ENCODE measurements around the gene BCR.
A peak's percentile ranks its signal among the peaks of the same experiment; 100 is the strongest.

BCR gene

DNA sequence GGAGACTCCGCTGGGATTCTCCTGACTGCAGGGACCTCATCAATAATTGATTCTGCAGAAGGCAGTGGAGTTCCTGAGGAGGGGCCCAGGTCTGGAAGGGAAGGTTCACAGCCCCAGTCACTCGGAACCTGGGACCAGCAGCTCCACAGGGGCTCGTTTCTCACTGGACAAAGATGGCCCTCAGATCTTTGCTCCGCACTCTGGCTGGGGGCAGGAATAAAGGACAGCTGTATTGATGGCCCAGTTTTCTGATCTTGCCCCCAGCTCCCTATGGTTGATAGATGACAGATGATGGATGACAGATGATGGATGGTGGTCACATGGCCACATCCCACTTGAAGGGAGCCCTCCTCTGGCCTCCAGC, 11.3 kb upstream of the BCR start:
- no peak for DNase-seq (ENCODE audit: low read depth, low spot score)
- in situ Hi-C loops (cut with HindIII; ENCODE audit: low sequenced_read_pairs), result no loop called here
- no peak for TF ChIP-seq CTCF (IDR thresholded peaks at IDR 0.05; ENCODE audit: low read depth, low read length)
- no peak overlapping the region for H3K4me3 ChIP-seq (ENCODE audit: low read depth, low read length)

DNA sequence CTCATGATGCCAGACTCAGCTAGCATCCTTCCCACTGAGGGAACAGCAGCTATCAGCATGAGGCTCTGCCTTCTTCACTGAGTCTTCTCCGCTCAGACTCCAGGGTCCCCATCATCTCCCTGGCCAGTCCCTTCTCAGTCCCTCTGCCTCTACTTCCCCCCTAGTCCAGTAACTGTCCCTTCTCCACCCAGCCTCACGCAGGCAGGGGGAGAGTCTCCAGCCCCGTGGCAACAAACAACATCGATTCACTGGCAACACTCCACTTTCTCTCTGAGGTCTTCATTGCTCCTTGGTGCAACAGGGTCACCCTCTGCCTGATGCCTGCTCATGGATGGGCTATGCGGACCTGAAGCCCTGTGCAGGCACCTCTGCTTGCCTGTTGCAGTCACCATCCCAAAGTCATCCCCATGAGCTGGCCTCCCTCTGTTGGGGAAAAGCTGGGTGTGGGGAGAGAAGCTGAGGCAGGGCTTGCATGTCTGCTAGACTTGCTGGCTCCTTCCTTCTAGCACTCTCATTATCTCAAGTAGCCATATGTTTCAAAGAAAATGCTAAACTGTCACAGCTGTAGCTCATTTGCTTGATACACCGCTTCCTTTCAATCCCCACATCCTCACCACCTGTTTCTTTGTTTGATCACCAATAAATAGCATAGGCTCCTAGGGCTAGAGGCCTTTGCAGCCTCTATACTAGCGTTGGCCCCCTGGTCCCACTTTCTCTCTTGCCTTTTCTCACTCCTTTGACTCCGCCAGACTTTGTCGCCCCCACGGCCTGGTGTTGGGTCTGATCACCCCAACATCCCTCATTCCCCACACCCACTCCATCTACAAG, 4.3 kb upstream of the BCR start:
- in situ Hi-C loops (cut with HindIII; ENCODE audit: low sequenced_read_pairs), result no loop called here
- no peak for DNase-seq (ENCODE audit: low read depth, low spot score)
- TF ChIP-seq CTCF (IDR thresholded peaks at IDR 0.05; ENCODE audit: low read depth, low read length), result no peak
- no peak overlapping the region for H3K4me3 ChIP-seq (ENCODE audit: low read depth, low read length)

- DNase-seq (ENCODE audit: low read depth, low spot score), result no peak
- TF ChIP-seq CTCF (IDR thresholded peaks at IDR 0.05; ENCODE audit: low read depth, low read length), result no peak
- no peak overlapping the region for H3K4me3 ChIP-seq (ENCODE audit: low read depth, low read length)
- in situ Hi-C loops (cut with HindIII; ENCODE audit: low sequenced_read_pairs), result no loop called here
These were observed 3.7 kb upstream of the BCR start for GRCh38 chr22:23176645-23177027.

GRCh38 chr22:23177197-23177596, 3.1 kb upstream of the BCR start:
- no peak for TF ChIP-seq CTCF (IDR thresholded peaks at IDR 0.05; ENCODE audit: low read depth, low read length)
- in situ Hi-C loops (cut with HindIII; ENCODE audit: low sequenced_read_pairs), result no loop called here

GRCh38 chr22:23178512-23179254, 1.6 kb upstream of the BCR start:
- in situ Hi-C loops (cut with HindIII; ENCODE audit: low sequenced_read_pairs), result no loop called here
- TF ChIP-seq CTCF (IDR thresholded peaks at IDR 0.05; ENCODE audit: low read depth, low read length), result peak; percentile 99
- no peak overlapping the region for H3K4me3 ChIP-seq (ENCODE audit: low read depth, low read length)
- peak; percentile 48 for DNase-seq (ENCODE audit: low read depth, low spot score)

More at GRCh38 chr22:23177197-23177596, 3.1 kb upstream of the BCR start:
- no peak overlapping the region for H3K4me3 ChIP-seq (ENCODE audit: low read depth, low read length)
- no peak for DNase-seq (ENCODE audit: low read depth, low spot score)

DNA sequence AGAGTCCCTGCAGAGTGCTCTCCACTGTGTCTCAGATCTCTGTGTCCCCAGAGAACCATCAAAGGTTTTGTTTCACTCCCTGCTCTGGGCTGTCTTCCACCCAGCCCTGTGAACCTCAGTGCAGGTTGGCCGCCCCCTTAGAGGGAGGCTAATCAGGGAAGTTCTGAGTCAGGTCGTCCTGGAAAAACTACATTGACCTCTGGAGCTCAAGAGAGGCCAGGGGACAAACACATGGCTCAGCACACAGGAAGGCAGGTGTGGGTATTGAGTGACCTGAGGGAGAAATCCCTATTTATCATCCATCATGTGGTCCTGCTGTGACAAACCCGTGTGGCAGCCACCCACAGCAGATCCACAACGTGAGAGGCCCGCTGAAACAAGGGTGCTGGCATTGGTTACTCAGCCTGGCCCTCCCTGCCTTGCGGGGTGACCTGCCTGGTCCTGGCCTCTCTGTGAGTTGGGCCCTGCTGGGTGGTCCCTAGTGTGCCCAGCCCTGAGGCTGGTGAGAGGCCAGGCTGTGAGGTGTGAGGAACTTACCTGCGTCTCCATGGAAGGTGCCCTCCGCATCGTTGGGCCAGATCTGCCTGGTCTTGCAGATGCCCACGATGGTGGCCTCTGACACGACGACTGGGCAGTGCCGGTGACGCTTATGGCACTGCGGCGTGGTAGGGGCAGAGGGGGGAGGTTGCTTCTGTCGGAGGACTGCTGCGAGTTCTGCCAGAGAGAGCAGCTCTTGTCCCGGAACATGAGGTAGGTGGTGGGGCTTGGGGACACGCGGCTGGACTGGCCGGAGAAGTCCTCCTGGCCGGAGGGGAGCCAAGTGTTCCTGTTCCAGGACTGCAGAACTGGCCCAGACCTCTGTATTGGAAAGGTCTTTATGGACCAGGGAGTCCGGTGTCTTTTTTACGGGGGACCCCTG, 669 bp upstream of the BCR start:
- peak overlapping the region; percentile 63 for H3K4me3 ChIP-seq (ENCODE audit: low read depth, low read length)
- in situ Hi-C loops (cut with HindIII; ENCODE audit: low sequenced_read_pairs), result no loop called here
- DNase-seq (ENCODE audit: low read depth, low spot score), result no peak
- no peak for TF ChIP-seq CTCF (IDR thresholded peaks at IDR 0.05; ENCODE audit: low read depth, low read length)
